Inflammatory macrophage (primary cell): ENCODE data around the gene INSM2.
A peak's percentile ranks its signal among the peaks of the same experiment; 100 is the strongest.

Source experiments
- DNase-seq, 2 donors: peaks; one replicate each; pipeline ENCODE4 v3.0.0-alpha.2; 2020 to 2022
- total RNA-seq, 18 experiments: gene quantifications; one replicate each; lab custom pipeline; 2026; ENCODE audit warnings: mixed read lengths in 6 of 18, inconsistent platforms in 2 of 18; lab: John Stamatoyannopoulos, UW

INSM2 gene, protein sequence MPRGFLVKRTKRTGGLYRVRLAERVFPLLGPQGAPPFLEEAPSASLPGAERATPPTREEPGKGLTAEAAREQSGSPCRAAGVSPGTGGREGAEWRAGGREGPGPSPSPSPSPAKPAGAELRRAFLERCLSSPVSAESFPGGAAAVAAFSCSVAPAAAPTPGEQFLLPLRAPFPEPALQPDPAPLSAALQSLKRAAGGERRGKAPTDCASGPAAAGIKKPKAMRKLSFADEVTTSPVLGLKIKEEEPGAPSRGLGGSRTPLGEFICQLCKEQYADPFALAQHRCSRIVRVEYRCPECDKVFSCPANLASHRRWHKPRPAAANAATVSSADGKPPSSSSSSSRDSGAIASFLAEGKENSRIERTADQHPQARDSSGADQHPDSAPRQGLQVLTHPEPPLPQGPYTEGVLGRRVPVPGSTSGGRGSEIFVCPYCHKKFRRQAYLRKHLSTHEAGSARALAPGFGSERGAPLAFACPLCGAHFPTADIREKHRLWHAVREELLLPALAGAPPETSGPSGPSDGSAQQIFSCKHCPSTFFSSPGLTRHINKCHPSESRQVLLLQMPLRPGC
- total RNA-seq, result 0 to 0.07 (median 0) reads per million in 18 experiments

DNA sequence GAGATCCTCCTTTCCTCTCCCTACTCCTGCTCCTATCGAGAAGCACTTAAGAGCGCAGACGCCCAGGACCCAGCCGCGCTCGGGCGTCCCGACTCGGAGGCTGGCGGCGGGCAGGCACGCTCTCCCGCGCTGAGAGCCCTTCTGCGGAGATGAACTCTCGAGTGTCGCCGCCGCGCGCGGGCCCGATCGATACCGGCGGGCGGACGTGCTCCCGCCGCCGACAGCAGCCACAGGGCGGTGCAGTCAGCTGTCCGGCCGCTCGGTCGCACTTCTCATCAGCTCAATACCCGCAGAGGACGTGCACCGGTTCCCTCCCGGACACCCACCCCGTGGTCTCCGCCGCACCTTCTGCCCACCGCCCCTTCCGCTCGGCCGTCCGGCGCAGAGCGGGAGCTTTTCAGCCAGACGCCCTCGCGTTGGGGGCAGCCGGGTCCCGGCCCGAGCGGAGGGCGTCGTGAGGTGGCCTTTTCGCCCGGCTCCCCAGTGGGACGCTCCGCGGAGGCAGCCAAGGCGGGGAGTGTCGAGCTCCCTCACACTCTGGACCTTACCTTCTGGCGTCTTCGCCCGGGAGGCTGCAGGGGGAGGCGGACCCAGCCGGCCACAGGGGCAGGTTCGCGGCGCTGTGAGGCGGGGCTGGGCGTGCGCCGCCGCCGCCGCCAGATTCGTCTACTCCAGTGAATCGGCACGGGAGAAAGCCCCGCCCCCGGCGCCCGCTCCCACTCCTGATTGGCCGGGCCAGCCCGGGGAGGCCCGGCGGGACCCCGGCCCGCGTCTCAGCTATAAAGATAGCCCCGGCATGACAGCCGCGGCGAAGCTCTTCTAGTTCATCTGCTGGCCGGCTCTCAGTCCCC is at the start of gene INSM2:
Gene INSM2 (plus strand): TSS at position 808 of the 851 bp plus-strand sequence. CDS start 89 bp downstream, outside the sequence.
- peak in 1 of 2 donors; percentile 12 for DNase-seq

DNA sequence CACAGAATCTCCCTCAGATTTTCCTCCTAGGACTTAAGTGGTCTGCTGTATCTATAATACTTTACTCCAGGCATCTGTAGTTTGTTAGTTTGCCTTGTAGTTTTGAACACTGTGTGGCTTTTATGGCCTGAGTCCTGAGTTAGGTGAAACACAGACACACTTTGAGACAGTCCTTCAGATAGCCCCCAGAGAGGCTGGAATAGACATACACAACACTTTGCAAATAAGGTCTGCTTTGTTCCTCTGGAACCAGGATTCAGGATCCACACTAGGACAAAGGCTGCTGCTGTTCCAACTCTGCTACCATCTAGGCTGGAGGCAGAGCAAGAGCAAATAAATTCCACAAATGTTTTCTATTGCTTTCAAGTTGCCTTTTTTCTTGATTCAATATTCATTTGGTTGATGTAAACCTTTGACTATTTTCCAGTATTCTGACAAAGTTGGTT is 41.4 kb upstream of the INSM2 start:
- no peak for DNase-seq

DNA sequence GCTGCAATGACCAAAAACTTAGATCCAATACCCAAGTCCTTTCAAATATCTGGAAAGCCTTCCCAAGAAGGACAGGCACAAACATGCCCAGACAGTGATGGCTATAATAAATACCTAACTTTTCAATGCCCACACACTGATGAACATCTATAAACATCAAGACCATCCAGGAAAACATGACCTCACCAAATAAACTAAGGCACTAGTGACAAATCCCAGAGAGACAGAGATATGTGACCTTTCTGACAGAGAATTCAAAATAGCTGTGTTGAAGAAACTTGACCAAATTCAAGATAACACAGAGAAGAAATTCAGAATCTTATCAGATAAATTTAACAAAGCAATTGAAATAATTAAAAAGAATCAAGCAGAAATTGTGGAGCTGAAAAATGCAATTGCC is 38.7 kb upstream of the INSM2 start:
- DNase-seq, result no peak

DNA sequence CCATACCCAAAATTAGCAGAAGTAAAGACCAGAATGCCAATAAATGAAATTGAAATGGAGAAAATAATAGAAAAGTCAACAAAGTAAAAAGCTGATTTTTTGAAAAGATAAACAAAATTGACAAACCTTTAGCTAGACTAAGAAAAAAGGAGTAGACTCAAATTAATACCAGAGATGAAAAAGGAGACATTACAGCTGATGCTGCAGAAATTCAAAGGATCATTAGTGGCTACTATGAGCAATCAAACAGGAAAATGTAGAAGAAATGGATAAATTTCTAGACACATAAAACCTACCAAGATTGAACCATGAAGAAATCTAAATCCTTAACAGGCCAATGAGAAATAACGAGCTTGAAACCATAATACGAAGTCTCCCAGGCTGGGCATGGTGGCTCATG is 34.8 kb upstream of the INSM2 start:
- no peak for DNase-seq

DNA sequence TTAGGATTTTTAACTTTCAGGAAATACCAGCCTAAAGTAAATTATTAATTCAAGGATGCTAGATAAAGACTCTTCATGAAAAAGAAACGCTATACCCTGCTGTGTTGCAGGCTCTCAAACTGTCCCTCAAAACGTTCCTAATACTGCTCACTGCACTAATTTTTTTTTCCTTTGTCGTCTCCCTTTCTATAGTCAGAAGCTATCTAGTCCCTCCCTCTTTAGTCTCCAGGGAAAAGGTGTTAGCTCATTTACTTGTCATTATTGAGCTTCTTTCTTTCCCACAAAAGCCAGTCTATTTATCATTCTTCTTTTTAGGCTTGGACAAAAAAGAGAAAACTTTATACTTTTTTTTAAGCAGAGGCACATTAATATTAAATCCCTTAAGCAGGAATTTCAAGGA is 30.3 kb upstream of the INSM2 start:
- no peak for DNase-seq

DNA sequence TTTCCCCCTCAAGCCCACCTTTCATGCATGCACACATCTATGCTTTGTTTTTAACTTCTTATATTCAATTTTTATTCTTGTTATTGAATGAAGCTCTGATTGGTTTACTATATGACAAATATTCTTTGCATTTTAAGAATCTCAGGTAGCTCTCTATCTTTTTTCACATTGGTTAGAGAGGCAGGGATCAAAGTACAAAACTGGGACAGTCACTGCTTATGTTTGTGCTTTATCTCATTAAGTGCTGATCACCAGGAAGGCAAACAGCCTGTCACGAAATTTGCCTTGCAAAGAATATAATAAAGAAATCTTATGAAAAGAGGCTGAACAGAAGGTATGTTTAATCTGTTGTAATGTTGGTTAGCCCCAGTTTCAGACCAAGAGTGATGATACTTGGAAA is 29.7 kb upstream of the INSM2 start:
- no peak for DNase-seq

DNA sequence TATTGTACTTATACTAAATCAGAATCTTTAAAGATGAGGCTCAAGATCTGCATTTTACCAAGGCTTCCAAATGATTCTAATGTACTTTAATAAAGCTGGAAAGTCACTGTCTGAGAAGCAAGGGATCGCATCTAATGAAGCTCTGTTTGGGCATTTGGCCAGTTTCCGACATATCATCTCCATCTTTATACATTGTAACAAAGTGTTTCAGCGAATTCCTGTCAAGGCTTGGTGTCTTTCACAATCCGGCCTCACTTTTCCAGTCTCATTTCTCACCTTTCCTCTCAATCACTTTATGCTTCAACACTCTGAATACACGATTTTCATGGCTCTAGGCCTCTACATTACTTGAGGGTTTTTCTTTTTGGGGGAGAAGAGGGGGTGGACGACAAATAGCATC is 27.5 kb upstream of the INSM2 start:
- DNase-seq, result no peak

DNA sequence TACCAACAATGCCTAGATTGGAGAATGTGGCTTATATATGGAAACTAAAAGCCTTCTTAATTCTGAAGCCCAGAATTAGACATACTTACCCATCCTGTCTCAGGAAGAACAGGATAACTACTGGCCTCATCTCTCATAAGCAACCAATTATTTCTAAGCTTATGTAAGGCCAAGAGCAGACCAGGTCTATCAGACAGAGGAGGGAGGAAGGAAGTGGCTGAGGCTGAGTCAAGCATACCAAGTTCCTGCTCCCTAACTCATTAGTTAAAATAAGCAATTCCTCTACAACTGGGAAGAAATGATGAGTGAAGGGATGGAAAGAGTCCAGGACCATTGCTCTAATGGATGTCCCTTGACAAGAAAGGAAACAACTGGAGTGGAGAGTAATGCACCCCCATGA is 27.0 kb upstream of the INSM2 start:
- DNase-seq, result no peak

DNA sequence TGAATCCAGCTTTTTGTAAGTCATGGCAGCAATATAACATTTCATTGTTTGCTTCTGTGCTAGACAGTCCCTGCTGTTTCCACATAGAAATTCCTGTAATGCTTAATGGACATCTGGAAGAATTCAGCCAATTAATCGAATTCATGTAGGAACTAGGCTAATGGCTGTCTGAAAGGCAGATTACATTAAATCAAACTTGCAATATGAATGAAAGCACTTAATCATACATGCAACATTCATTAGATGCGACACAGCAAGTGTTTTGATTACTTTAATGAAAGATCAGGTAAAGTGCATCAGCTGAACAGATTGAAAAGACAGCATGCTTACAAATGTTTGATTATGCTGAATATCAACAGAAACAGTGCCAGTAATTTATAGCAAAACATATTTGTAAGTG is 24.1 kb upstream of the INSM2 start:
- no peak for DNase-seq

DNA sequence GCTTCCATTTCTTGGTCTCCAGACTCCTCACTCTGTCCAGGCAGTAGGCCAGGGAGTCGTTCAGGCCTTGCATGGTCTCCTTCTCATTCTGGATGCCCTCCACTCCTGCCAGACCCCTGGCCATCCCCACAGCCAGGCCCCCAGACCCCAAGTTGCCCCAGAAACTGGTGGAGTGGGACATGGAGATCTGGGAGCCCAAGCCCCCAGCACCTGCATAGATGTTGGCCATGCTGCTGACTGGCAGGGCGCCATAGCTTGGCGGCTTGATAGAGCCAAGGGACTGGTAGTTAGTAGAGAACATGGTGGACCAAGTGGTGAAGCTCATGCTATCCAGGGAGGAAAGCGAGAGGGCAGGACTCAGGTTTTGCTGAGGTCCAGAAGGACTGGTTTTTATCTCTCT is 21.2 kb upstream of the INSM2 start:
- no peak for DNase-seq

DNA sequence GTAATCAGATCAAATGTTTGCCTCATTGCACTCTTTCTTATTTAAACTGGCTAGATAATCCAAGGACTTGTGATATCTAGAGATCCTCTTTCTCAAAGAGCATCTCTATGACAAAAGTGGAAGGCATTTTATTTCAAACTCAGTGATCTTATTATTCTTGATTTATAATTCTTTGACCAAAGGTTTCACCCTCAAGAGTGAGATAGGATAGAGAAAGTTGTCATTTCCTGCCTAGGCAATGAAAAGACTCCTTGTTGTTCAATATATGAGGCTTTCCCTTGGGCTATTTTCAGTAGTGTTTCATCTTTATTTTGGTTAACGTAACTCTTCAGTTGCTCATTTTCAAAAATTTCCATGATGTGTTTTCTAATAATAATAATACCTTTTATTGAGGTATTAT is 18.0 kb upstream of the INSM2 start:
- DNase-seq, result no peak

DNA sequence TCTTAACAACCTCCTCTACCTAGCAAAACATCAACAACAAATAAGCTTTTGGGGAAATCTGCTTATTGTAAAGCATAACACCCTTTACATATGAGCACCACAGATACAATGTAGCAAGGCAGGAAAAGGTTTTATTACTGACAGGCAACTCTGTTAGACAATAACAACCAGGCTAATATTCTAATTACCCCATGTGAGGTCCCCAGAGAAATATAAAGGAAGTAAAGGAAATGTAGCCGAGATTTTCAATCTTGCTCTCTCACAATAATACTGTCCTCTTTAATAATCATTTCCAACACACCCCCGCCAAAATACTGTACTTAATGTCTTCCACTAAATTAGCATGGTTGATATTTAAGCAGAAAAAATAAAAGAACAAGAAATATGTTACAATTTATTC is 14.0 kb upstream of the INSM2 start:
- no peak for DNase-seq

DNA sequence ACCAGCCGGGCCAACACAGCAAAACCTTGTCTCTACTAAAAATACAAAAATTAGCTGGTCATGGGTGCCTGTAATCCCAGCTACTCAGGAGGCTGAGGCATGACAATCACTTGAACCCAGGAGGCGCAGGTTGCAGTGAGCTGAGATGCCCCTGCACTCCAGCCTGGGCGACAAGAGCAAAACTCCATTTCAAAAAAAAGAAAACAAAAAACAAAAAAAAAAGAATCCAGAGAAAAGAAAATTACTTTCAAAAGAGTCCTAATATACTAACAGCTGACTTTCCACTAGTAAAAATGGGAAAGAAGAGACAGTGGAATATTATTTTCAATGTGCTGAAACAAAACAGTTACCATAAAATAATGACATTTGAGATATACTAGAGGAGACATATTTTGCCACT is 8.3 kb upstream of the INSM2 start:
- DNase-seq, result no peak

DNA sequence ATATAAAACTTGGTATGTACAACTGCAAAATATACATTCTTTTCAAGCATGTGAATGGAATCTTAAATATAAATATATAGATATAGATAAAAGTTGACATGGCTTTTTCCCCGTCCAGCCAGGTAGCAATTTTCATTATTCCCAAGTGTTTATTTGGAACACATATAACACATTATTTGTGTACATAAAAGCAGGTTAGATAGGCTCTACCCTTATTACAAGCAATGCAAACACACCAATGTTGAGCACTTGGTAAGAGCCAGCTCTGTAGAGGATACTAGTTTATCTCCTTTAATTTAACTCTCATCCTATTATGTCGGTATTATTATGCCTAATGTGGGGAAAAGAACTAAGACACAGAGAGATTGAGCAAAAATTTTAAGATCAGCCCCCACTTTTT is 7.0 kb upstream of the INSM2 start:
- no peak for DNase-seq

DNA sequence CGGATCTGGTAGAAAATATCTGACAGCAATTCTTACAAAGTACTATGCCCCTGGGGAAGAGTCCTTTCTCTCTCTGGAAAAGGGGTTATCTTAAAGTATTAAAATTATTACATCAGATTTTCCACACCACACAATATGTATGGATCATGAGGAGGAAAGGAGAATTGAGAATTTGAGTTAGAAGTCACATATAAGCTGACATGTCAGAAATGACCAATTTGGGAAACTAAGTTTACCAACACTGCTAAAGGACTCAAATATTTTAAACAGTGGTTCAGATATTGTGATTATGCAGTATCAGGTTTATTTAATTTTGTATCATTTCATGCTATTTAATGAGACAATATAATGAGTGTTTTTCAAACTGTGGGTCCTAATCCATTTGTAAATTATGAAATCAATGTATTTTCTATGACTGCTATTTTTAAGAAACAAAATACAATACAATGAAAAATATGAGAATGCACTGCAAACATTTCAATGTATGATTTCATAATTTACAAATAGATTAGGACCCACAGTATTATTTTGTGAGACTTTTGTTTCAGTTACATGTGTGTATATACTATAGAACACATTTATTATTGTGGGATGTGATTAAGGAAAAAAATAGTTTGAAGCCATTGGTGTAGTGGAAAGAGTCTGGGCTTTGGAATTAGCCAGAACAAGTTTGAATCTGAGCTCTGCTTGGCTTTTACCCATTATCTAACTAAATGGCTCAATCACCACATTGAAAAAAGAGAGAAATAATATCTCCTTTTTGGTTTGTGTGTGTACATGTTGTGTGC is 1.8 kb upstream of the INSM2 start:
- no peak for DNase-seq

DNA sequence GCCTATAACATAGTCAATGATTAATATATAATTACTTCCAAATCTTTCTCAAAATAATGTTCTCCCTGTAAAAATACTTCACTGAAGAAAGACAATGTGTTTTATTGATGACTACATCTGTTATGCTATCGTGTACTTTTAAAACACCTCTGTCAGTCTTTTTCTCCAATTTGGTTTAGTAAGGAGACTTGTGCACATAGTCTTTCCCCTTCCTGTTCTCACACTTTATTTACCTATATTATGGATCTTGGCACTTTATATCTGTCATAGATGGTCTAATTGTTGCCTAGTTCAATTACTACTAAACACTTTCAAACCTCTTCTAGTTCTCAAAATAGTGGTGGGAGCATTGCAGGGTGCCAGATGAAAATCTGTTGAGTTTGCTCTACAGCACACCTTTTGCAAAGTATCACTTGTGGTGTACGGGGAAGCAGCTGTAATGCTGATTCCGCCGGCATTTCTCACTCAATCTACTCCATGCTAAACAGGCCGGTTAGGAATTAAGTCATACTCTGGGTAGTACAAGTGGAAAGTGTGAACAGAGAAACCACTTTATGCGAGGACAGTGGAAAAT is 1.1 kb upstream of the INSM2 start:
- no peak for DNase-seq

DNA sequence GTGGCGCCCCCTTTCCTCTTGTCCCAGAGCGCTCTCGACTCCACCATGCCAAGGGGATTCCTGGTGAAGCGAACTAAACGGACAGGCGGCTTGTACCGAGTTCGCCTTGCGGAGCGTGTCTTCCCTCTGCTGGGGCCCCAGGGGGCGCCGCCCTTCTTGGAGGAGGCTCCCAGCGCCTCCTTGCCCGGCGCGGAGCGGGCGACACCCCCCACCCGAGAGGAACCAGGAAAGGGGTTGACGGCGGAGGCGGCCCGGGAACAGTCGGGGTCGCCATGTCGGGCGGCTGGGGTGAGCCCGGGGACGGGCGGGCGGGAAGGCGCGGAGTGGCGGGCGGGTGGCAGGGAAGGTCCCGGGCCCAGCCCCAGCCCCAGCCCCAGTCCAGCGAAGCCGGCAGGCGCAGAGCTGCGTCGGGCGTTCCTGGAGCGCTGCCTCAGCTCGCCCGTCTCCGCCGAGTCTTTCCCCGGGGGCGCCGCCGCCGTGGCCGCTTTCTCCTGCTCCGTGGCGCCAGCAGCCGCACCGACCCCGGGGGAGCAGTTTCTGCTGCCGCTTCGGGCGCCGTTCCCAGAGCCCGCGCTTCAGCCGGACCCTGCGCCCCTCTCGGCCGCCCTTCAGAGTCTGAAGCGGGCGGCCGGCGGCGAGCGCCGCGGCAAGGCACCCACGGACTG is 376 bp downstream of the INSM2 start:
- DNase-seq, result no peak

DNA sequence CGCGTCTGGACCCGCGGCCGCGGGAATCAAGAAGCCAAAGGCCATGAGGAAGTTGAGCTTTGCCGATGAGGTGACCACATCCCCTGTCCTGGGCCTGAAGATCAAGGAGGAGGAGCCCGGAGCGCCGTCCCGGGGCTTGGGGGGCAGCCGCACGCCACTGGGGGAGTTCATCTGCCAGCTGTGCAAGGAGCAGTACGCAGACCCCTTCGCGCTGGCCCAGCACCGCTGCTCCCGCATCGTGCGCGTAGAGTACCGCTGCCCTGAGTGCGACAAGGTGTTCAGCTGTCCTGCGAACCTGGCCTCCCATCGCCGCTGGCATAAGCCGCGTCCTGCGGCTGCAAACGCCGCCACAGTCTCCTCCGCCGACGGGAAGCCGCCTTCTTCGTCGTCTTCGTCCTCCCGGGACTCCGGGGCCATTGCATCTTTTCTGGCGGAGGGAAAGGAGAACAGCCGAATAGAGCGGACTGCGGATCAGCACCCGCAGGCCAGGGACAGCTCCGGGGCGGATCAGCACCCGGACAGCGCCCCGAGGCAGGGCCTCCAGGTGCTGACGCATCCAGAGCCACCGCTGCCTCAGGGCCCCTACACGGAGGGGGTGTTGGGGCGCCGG is 1.0 kb downstream of the INSM2 start:
- DNase-seq, result peak; percentile 71 to 72

DNA sequence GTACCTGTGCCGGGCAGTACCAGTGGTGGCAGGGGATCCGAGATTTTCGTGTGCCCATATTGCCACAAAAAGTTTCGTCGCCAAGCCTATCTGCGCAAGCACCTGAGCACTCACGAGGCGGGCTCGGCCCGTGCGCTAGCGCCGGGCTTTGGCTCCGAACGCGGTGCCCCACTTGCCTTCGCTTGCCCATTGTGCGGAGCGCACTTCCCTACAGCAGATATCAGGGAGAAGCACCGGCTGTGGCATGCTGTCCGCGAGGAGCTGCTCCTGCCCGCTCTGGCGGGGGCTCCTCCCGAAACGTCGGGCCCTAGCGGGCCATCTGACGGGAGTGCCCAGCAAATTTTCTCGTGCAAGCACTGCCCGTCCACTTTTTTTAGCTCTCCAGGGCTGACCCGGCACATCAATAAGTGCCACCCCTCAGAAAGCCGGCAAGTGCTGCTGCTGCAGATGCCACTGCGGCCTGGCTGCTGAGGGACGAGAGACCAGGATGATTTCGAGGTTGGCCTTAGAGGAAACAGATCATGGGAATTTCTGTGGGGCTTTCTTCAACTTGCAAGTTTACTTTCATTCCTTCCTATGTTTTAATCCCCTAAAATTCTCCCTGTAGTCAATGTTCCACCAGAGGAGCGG is 1.6 kb downstream of the INSM2 start:
- no peak for DNase-seq

DNA sequence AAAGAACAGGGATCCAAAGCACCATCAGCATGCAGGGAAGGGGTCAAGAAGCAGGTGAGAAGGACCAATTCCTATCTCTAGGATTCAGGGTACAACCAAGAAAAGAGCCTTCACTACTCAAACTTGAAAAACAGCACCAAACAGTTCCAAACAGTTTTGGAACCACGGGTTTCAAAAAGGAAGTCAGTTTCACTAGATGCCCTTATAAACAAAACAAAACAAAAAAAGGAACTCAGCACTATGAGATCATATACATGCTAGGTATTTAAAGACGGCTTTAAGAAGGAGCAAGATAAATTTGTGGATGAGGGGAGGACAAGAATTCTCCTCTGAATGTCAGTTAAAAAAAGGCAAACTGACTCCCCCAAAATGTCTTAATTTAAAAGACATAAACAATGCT is 6.0 kb downstream of the INSM2 start:
- no peak for DNase-seq

DNA sequence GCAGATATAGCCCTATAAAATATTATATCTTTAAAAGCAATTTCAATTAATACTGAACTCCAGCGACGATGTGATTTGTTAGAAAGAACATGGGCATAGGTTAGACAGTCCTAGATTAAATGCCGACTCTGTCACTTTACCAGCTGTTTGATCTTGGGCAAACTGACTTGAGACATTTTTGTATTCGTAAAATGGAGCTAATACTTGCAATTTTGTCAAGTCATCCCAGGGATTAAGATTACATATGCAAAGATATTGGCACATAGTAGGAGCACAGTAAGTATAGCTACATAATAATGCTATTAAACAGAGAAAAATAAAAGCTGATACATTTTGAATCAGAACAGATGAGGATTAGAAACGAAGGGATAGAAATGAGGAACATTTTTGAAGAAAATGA is 9.0 kb downstream of the INSM2 start:
- no peak for DNase-seq
